MG63 (cell line): ENCODE data around the gene RNF115. TPM values are rescaled to one million over a fixed set of nuclear protein-coding genes. Genes with fewer than 3 reads are reported as not detected.
"Not testable (repeated sequence)": the region's sequence is repeated elsewhere in the genome, so short reads cannot be mapped to it uniquely, and the experiment has no call there.

Source experiments
- DNase-seq: peaks from one replicate; pipeline ENCODE4 v3.0.0-alpha.2; 2020
- H3K27me3 ChIP-seq: fragments of 250-450 bp; sonication (Bioruptor Pico); 2 replicates; pipeline ENCODE4 v1.5.1; 2020; ENCODE audit warnings: mild to moderate bottlenecking, moderate library complexity
- H3K36me3 ChIP-seq: fragments of 250-450 bp; sonication (Bioruptor Pico); 2 replicates; pipeline ENCODE4 v1.5.1; 2020; ENCODE audit warnings: mild to moderate bottlenecking, moderate library complexity
- H3K4me3 ChIP-seq: fragments of 250-450 bp; sonication (Bioruptor Pico); 2 replicates; pipeline ENCODE4 v1.5.1; 2020; ENCODE audit warnings: mild to moderate bottlenecking, moderate library complexity
- H3K9me3 ChIP-seq: fragments of 250-450 bp; sonication (Bioruptor Pico); 2 replicates; pipeline ENCODE4 v1.5.1; 2020; ENCODE audit warnings: mild to moderate bottlenecking, moderate library complexity
- total RNA-seq: library from RNA; depleted of rRNA; stranded (reverse); fragments of >200 nt; shearing (Covaris generic); gene quantifications from 2 replicates; pipeline ENCODE4 v1.2.3, GENCODE V29; 2014; ENCODE audit warnings: low replicate concordance

RNF115 gene
- total RNA-seq, 1 experiment from 2014 or later: 11.3 TPM

DNA sequence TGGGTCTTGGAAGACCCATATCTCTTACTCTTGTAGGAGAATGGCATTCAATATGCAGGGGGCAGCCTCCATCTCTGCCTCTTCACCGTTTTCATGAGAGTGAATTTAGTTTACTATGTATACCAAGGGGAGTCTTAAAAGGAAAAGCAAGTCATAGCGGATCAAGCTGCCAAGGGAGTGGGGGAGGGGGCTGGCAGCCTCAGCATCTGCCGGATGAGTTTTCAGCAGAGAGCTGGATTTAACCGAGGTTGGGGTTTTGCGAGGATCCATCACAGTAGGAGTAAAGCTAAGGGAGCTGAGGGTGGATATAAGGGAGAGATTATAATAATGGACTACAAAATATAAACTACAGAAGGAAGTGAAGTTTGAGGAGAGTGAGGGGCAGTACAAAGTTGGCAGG lies 94.7 kb downstream of the RNF115 start:
- peak; percentile 50 for DNase-seq
- no peaks in the 10 kb centered on the region for H3K27me3 ChIP-seq
- no peaks in the 10 kb centered on the region for H3K36me3 ChIP-seq
- no peak overlapping the region for H3K4me3 ChIP-seq
- H3K9me3 ChIP-seq: no peaks in the 10 kb centered on the region

DNA sequence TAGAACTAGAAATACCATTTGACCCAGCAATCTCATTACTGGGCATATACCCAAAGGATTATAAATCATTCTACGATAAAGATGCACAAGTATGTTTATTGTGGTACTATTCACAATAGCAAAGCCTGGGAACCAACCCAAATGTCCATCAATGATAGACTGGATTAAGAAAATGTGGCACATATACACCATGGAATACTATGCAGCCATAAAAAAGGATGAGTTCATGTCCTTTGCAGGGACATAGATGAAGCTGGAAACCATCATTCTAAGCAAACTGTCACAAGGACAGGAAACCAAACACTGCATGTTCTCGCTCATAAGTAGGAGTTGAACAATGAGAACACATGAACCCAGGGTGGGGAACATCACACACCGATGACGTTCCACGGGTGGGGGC lies 97.7 kb downstream of the RNF115 start:
- H3K9me3 ChIP-seq, H3K27me3 ChIP-seq, H3K4me3 ChIP-seq, DNase-seq, H3K36me3 ChIP-seq: not testable (repeated sequence)

DNA sequence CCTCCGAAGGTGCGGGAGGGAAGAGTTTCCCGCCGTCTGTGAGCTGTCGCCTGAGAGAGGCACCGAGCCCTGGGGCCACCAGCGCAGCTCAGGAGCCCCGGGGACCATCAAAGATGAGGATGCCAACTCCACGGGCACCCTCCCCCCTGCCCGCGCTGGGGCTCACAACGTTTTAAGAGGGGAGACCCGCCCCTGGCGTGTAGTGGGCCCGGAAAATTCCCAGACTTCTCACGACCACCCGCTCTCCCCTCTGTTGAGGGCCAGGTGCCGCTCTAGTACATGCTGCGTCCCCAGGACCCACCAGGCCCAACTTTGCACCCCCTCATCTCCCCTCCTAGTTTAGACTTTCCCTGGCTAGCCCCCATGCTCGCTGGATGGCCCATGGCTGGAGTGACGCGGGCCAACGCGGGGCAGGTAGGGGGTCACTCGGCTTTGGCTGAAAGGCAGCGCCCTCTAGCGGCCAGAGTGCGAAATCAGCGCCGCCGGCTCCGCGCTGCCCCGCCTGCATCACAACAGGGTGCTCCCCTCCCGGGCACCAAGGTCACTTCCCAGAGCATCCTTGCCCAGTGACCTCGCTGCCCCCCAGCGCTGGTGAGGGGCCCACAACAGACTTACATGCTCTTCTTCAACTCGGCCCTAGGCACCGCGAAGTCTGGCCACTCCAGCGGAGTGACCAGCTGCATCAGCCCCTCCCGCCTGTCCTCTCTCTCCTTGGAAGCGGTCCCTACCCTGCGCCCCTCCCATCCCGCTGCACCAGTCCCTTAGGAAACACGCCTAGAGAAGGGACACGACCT lies 102.8 kb downstream of the RNF115 start:
- DNase-seq: peak; percentile 77
- Histone ChIP-seq H3K4me3 (peak overlapping the region; percentile 17; the same call in 1 of the 2 replicates), H3K36me3 (no peaks in the 10 kb centered on the region), H3K9me3 (no peaks in the 10 kb centered on the region), H3K27me3 (no peaks in the 10 kb centered on the region)

DNA sequence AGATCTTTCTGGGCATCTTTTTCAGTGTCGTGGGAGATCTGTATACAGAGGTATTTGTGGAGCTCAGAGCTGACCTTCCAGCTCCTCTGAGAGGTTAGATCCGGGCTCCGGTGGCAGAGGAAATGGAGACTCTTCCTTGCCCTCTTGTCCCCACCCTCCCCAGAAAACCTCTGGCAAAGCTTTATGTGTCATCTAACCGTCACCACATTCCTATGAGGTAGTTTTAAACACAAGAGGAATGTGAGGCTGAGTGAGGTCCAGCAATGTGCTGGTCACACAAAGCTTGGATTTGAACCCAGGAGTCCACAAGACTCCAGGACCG lies 103.4 kb downstream of the RNF115 start:
- no peak overlapping the region for H3K4me3 ChIP-seq
- H3K36me3 ChIP-seq: no peaks in the 10 kb centered on the region
- H3K27me3 ChIP-seq: no peaks in the 10 kb centered on the region
- no peaks in the 10 kb centered on the region for H3K9me3 ChIP-seq
- DNase-seq: peak; percentile 75

DNA sequence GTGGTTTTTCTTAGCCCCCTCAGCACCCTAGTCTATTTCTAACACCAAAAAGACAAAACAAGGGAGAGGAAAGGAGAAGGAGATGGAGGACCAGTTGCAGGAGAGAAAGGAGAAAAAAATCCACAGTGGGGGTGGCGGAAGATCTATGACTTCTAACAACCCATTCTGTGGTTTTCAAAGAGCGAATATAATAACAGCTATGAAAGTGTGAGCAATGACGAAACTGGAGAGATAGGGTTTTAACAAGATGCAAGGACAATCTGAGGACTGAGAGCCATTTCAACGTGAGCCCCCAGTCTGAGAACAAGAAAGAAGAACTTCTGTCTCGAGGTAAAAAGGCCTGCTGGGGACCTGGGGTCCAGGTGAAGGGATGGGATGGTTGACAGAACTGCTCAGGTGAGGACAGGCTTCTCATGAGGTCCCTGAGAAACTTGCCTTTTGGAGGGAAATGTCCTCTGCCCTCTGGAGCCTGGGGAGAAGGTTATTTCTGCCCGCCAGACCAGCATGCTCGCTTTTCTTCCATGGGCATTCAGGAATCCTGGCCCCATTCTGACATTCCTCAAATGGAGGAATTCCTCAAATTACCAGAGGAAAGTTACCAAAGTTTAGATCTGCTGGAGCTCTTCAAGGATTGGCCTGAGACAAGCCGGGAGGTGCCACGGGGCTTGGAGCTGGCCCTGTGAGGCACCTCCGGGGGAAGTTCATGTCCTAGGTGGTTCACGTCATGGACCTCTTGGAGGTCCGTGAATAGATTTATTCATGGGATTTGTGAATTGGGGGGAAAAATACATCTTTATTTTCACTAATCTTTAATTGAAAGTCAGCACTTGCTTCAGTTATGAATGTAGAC lies 104.4 kb downstream of the RNF115 start, which contains the start of gene CD160:
Gene CD160, plus strand, starts transcription at position 270 of the 850 bp plus-strand sequence. CDS start 8,829 bp downstream, outside the sequence.
- Histone ChIP-seq H3K36me3 (no peaks in the 10 kb centered on the region), H3K27me3 (no peaks in the 10 kb centered on the region), H3K4me3 (no peak within 1 kb of the TSS), H3K9me3 (no peaks in the 10 kb centered on the region)
- no peak for DNase-seq

DNA sequence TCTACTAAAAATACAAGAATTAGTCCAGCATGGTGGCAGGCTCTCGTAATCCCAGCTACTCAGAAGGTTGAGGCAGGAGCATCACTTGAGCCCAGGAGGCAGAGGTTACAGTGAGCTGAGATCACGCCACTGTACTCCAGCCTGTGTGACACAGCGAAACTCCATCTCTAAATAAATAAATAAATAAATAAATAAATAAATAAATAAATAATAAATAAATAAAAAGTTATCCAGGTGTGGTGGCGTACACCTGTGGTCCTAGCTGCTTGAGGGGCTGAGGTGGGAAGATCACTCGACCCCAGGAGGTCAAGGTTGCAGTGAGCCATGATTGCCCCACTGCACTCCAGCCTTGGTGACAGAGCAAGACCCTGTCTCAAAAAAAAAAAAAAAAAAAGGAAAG lies 105.4 kb downstream of the RNF115 start:
- not testable (repeated sequence) for H3K9me3 ChIP-seq, H3K36me3 ChIP-seq, H3K27me3 ChIP-seq, H3K4me3 ChIP-seq, DNase-seq

DNA sequence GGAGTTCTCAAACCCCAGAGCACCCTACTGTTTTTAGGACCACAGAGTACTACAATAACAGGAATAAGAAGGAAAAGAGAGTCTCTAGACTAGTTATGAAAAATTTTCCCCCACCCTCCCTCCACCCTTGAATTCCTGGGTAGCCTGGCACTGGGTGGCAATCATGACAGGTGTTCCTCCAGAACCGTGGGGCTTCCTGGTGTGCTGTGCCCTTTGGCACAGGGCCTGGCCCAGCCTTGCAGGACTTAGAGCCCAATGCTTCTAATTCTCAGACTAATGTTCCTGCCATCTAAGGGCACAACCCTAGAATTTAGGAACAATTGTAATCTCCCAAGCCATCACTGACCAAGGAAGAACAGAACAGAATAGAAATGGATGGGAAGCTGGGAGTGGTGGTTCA lies 106.1 kb downstream of the RNF115 start:
- no peak for DNase-seq
- Histone ChIP-seq H3K36me3 (no peaks in the 10 kb centered on the region), H3K9me3 (no peaks in the 10 kb centered on the region), H3K4me3 (no peak overlapping the region), H3K27me3 (no peaks in the 10 kb centered on the region)

DNA sequence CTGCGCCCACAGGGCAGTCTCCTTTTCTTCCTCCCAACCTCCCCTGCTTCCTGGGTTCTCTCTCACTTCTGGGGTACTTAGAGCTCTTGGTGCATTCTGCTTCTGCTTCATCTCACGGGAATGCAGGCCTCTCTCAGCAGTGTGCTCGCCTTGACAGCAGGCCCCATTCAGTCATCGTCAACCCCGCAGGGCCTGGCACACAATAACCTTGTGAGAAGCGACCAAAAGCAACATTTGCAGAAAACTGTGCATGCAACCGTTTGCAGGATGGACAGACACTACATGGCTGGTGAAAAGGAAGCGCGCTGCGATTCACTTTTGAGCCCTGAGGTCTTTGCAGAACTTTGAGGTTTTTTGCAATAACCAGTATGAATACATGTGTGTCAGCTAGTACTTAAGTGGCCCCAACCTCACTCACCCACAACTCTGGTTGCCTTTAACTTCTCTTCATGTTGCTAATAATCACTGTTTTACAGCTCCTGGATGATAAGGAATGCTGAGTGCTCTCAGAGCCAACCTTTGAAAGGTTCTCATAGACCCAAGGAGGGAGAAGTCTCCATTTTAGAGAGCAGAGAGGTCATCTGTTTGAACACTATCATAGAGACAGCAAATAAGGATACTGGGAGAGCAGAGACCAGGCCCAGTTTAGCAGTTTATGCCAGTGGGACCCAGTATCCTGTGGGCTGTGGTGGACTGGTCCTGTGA lies 107.1 kb downstream of the RNF115 start:
- Histone ChIP-seq H3K9me3 (no peaks in the 10 kb centered on the region), H3K36me3 (no peaks in the 10 kb centered on the region), H3K27me3 (no peaks in the 10 kb centered on the region), H3K4me3 (no peak overlapping the region)
- DNase-seq: no peak

DNA sequence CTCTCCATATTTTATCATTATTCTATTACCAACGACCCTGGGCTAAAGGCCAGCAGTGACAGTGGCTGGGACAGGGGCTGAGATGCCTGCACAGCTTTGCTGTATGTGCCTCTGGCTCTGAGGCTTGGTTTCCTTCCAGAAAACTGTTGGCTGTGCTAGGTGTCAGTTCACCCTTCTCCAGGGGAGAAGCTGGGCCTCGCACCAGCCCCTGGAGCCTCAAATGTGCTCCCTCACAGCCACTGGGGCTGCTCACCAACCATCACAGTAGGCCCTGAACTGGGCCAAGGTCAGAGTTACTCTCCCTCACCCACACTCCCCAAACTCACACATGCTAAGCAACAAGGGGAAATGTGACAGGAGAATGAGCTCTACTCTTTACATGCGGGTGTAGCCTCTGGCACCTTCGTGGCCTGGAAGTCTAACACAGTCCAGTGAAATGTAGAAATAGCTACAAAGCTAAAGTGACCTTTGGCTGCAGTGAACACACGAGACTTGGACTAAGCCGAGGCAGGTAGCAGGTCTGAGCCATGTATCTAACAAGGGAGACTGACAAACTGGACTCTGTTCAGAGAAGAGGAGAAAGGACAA lies 109.3 kb downstream of the RNF115 start:
- Histone ChIP-seq H3K36me3 (no peaks in the 10 kb centered on the region), H3K27me3 (no peaks in the 10 kb centered on the region), H3K9me3 (no peaks in the 10 kb centered on the region), H3K4me3 (no peak overlapping the region)
- no peak for DNase-seq

DNA sequence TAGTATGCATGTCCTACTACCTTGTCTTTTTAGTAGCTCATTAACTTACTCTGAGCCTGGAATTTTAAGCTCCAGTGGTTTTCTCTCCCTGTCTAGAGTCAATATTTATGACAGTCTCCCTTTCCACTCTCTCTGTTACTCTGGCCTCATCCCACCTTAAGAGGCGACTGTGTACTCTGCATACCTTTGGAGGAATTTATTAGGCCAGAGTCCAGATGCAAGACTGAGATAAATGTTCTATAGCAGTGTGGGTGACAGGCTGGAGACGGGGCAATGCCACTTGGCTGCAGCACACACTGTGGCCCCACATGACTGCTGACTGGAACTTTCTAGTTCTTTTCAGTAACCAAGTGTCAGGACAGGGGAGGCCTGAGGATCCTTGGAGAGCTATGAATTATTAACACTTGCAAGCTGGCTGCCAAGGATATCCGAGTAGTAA lies 112.7 kb downstream of the RNF115 start:
- no peak for DNase-seq
- Histone ChIP-seq H3K9me3 (no peaks in the 10 kb centered on the region), H3K36me3 (no peaks in the 10 kb centered on the region)

DNA sequence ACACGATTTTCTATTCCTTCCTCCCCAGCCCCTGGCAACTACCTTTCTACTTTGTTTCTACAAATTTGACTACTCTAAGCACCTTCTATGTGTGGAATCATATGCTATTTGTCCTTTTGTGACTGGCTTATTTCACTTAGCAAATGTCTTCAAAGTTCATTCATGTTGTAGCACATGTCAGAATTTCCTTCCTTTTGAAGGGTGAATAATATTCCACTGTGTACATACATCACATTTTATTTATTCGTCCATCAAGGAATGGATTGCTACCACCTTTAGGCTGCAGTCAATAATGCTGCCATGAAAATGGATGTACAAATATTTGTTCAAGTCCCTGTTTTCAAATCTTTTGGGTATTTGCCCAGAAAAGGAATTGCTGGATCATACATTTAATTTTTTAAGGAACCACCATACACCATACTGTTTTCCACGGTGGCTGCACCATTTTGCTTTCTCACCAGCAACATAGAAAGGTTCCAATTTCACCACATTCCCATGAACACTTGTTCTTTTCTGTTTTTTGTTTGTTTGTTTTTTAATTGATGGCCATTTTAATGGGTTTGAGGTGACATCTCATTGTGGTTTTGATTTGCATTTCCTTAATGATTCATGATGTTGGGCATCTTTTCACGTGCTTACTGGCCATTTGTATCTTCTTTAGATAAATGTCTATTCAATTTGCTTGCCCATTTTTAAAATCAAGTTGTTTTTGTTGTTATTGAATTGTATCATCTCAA lies 113.4 kb downstream of the RNF115 start:
- DNase-seq: no peak
- no peak overlapping the region for H3K4me3 ChIP-seq
- H3K9me3 ChIP-seq: no peaks in the 10 kb centered on the region
- H3K27me3 ChIP-seq: no peaks in the 10 kb centered on the region
- H3K36me3 ChIP-seq: no peaks in the 10 kb centered on the region

More for the DNA sequence above, 112.7 kb downstream of the RNF115 start:
- no peaks in the 10 kb centered on the region for H3K27me3 ChIP-seq
- no peak overlapping the region for H3K4me3 ChIP-seq

DNA sequence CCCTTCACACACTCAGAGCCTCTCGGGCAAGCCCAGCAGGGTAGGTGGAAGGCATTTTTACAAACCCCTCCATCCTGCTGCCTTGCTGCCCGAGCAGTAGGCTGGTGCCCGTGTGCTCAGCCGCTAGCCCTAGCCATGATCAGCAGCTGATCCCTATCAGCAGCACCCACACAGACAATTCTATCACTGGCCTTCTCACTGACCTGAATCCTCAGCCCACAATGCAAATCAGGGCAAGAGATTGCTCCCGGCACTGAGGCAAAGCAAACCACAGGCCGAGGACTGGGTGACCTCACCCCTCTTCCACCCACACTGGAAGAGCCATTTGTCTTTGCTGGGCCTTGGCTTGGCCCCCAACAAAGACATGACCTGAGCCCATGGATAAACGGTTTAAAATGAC lies 115.8 kb downstream of the RNF115 start:
- no peaks in the 10 kb centered on the region for H3K36me3 ChIP-seq
- H3K27me3 ChIP-seq: no peaks in the 10 kb centered on the region
- H3K9me3 ChIP-seq: no peaks in the 10 kb centered on the region
- no peak overlapping the region for H3K4me3 ChIP-seq
- DNase-seq: no peak

DNA sequence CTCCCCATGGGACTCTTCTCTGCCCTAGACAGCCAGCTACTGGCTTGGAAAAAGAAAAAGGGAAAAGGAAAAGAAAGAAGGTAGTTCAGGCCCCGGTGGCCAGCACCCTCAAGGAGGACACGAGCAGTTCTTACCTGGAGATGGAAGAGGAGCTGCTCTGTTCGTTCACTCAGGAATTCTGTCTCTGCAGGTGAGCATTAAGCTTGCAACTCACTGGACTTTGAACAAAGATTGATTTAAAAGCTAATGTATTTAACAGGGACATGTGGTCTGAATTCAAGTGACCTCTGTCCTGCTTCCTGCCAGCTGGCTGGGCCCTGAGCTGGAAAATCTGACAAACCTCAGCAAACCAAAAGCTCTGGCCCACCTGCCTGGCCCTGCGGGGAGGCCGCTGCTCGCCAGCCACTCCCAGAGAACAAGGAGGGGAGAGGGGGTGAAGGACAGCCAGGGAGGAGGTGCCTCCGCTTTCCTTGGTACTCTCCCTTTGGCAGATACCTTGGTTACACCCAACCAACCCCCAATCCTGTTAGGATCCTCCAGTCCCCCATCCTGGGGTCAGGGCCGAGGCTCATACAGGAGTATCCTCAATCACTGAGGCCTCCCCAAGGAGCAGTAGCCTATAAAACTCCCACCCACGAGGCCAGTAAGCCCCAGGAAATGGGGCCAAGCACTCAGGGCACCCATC lies 116.6 kb downstream of the RNF115 start, which contains the start of gene PDZK1:
Gene PDZK1, minus strand, starts transcription at position 186 of the 685 bp plus-strand sequence. CDS start 19,347 bp downstream, outside the sequence.
- H3K9me3 ChIP-seq: no peaks in the 10 kb centered on the region
- no peaks in the 10 kb centered on the region for H3K36me3 ChIP-seq
- H3K27me3 ChIP-seq: no peaks in the 10 kb centered on the region
- no peak within 1 kb of the TSS for H3K4me3 ChIP-seq
- DNase-seq: no peak

DNA sequence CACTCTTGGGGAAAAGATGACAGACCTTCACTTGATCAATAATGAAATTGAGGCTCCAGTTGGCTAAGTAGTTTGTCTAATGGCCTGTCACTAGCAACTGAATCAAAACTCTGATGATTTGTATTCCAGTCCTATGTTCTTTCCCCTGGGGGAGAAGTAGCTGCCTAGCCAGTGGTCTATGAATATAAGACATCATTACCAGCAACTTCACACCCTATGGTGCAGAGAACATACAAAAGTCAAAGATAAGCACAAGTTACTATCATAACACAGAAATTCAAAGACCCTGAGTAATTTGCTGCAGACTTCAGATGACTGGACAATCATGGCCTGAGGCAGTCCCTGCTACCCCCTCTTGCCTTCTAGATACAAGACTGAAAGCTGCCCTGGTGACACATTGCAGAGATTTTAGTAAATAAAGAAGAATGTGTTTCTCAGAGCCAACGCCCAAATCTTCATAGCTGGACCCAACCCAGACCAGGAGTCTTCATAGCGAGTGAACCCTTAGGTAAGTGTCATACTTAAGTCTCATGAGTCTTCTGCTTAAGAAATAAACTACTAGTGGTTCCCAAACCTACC lies 117.7 kb downstream of the RNF115 start:
- H3K27me3 ChIP-seq: no peaks in the 10 kb centered on the region
- H3K4me3 ChIP-seq: no peak overlapping the region
- DNase-seq: peak; percentile 73
- H3K36me3 ChIP-seq: no peaks in the 10 kb centered on the region
- no peaks in the 10 kb centered on the region for H3K9me3 ChIP-seq

DNA sequence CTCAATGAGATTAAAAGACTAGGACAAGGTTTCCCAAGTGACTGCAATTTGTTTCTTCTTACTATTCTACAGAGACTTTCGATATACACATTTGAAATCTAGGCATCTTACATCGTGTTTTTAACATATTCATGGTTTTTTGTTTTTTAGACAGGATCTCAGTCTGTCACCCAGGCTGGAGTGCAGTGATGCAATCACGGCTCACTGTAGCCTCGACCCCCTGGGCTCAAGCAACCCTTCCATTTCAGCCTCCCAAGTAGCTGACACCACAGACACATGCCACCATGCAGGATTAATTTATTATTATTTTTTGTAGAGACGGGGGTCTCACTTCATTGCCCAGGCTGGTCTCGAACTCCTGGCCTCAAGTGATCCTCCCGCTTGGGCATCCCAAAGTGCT lies 118.3 kb downstream of the RNF115 start:
- no peak for DNase-seq
- Histone ChIP-seq H3K4me3 (no peak overlapping the region), H3K36me3 (no peaks in the 10 kb centered on the region)

More for the DNA sequence above, 118.3 kb downstream of the RNF115 start:
- H3K27me3 ChIP-seq: no peaks in the 10 kb centered on the region
- no peaks in the 10 kb centered on the region for H3K9me3 ChIP-seq
